Prostate gland (tissue), 2 donors: Measurements from ENCODE around the gene ATL1. TPM values are rescaled to one million over a fixed set of nuclear protein-coding genes. Genes with fewer than 3 reads are reported as not detected.
A peak's percentile ranks its signal among the peaks of the same experiment; 100 is the strongest.

Experiments used
- DNase-seq: peaks from one replicate; pipeline ENCODE4 v3.0.0-alpha.2; 2019; ENCODE audit warnings: low spot score
- H3K27ac ChIP-seq, 2 donors: fragments of 200-600 bp; sonication (generic); 2 replicates each; pipeline ENCODE4 v1.5.1; 2017 to 2019
- H3K27me3 ChIP-seq: fragments of 200-600 bp; sonication (generic); replicated peaks from 2 replicates; pipeline ENCODE4 v1.5.1; 2019; ENCODE audit not compliant: insufficient read depth
- H3K36me3 ChIP-seq, 2 donors: fragments of 200-600 bp; sonication (generic); 1 replicate in 1 of 2; 2 replicates in 1 of 2; pipeline versions ENCODE4 v1.5.1 to v1.8.1; 2017 to 2019
- H3K4me1 ChIP-seq: fragments of 200-600 bp; sonication (generic); replicated peaks from 2 replicates; pipeline ENCODE4 v1.5.1; 2019
- H3K4me3 ChIP-seq, 2 donors: fragments of 200-600 bp; sonication (generic); 2 replicates each; pipeline ENCODE4 v1.5.1; 2017 to 2019
- H3K9me3 ChIP-seq: fragments of 200-600 bp; sonication (generic); 2 replicates; pipeline ENCODE4 v1.5.1; 2017
- CTCF ChIP-seq, 4 experiments: fragments of 200-600 bp in 2 of 4; fragments of 450-650 bp in 2 of 4; sonication (generic) in 2 of 4; IDR thresholded peaks; 1 replicate in 3 of 4; 2 replicates in 1 of 4; pipeline ENCODE4 v1.5.1; 2016 to 2019; ENCODE audit warnings: antibody characterized with exemption in 4 of 4, mild to moderate bottlenecking in 2 of 4, moderate library complexity in 2 of 4
- POLR2A ChIP-seq: fragments of 450-650 bp; IDR thresholded peaks from one replicate; pipeline ENCODE4 v1.6.1; 2016; ENCODE audit warnings: antibody characterized with exemption, mild to moderate bottlenecking
- POLR2AphosphoS5 ChIP-seq: sonication (generic); formaldehyde crosslinking; IDR thresholded peaks from one replicate; pipeline ENCODE4 v1.6.1; 2017; ENCODE audit warnings: antibody characterized with exemption
- WGBS: methylation state at CpG from one replicate; pipeline ENCODE4 v1.1.5; 2018; 5-methylcytosine and 5-hydroxymethylcytosine counted together
- intact Hi-C: fragments of 100-400 bp; cut with DNase I; formaldehyde crosslinking; loops from one replicate; pipeline ENCODE4 v1.14.2; 2022
- total RNA-seq, 2 donors: library from RNA; depleted of rRNA; stranded (reverse); fragments of >200 nt; gene quantifications; one replicate each; pipeline ENCODE4 v1.1.0, GENCODE V29; 2016

Gene ATL1
- total RNA-seq, 2 donors from 2014 or later = 5.3 to 26.5 TPM

- no peaks in the 10 kb centered on the region for H3K27me3 ChIP-seq
- TF ChIP-seq POLR2A = no peak
- TF ChIP-seq POLR2AphosphoS5 = no peak
- no peak for TF ChIP-seq CTCF (IDR thresholded peaks at IDR 0.05)
- no peaks in the 10 kb centered on the region for H3K4me1 ChIP-seq
- peak overlapping the region; percentile 68 to 93 for H3K4me3 ChIP-seq
- DNase-seq = peak; percentile 42
- under 1% methylated on average over 25 of the region's 25 CpGs for WGBS
- H3K36me3 ChIP-seq = no peaks in the 10 kb centered on the region
- peak overlapping the region; percentile 97 to 98 for H3K27ac ChIP-seq
- intact Hi-C loops = loop anchor here (5.0 kb wide), 1 partner anchor 105 kb away; no protein-coding TSS in a partner anchor
- H3K9me3 ChIP-seq = no peaks in the 10 kb centered on the region
These were observed 107.7 kb downstream of the ATL1 start for GRCh38 chr14:50667684-50667995.

GRCh38 chr14:50667996-50668825 is 108.3 kb downstream of the ATL1 start, which contains the start of gene SAV1:
Gene SAV1, minus strand, starts transcription at chr14:50668306. Its CDS starts 339 bp downstream, at chr14:50667967.
- under 1% methylated on average over 16 of the region's 92 CpGs for WGBS
- intact Hi-C loops = loop anchor here (5.0 kb wide), 1 partner anchor 104 kb away; no protein-coding TSS in a partner anchor
- TF ChIP-seq POLR2AphosphoS5 (peak; percentile 71), POLR2A (peak; percentile 88), CTCF (IDR thresholded peaks at IDR 0.05) (peak in 1 of 4 experiments; percentile 18)

GRCh38 chr14:50668826-50669143 is 108.8 kb downstream of the ATL1 start:
- Histone ChIP-seq H3K9me3 (no peaks in the 10 kb centered on the region), H3K27ac (peak overlapping the region; percentile 97 to 98), H3K36me3 (no peaks in the 10 kb centered on the region), H3K4me3 (peak overlapping the region; percentile 68 to 93), H3K27me3 (no peaks in the 10 kb centered on the region), H3K4me1 (no peaks in the 10 kb centered on the region)
- DNase-seq = no peak
- TF ChIP-seq CTCF (IDR thresholded peaks at IDR 0.05) = no peak
- TF ChIP-seq POLR2A = no peak
- no peak for TF ChIP-seq POLR2AphosphoS5
- intact Hi-C loops = loop anchor here (5.0 kb wide), 1 partner anchor 104 kb away; no protein-coding TSS in a partner anchor
- WGBS = 10% methylated on average over 6 of the region's 6 CpGs

More at GRCh38 chr14:50667996-50668825, 108.3 kb downstream of the ATL1 start, which contains the start of gene SAV1:
- peak within 1 kb of the TSS; percentile 97 to 98 for H3K27ac ChIP-seq
- peak; percentile 82 for DNase-seq
- no peaks in the 10 kb centered on the region for H3K9me3 ChIP-seq
- no peaks in the 10 kb centered on the region for H3K27me3 ChIP-seq
- H3K4me3 ChIP-seq = peak within 1 kb of the TSS; percentile 68 to 93
- H3K4me1 ChIP-seq = no peaks in the 10 kb centered on the region
- no peaks in the 10 kb centered on the region for H3K36me3 ChIP-seq

GRCh38 chr14:50669441-50669986 is 109.6 kb downstream of the ATL1 start:
- no peak for DNase-seq
- intact Hi-C loops = loop anchor here (5.0 kb wide), 1 partner anchor 103 kb away; no protein-coding TSS in a partner anchor
- no peaks in the 10 kb centered on the region for H3K27me3 ChIP-seq

More at GRCh38 chr14:50669441-50669986, 109.6 kb downstream of the ATL1 start:
- no peak overlapping the region for H3K4me3 ChIP-seq
- H3K36me3 ChIP-seq = no peaks in the 10 kb centered on the region
- 88% methylated on average over 4 of the region's 4 CpGs for WGBS
- no peaks in the 10 kb centered on the region for H3K4me1 ChIP-seq
- H3K9me3 ChIP-seq = no peaks in the 10 kb centered on the region
- H3K27ac ChIP-seq = no peak overlapping the region
- TF ChIP-seq CTCF (IDR thresholded peaks at IDR 0.05) (no peak), POLR2A (no peak), POLR2AphosphoS5 (no peak)
